ENCODE measurements around the gene ZBTB38.

The ZBTB38 gene, protein sequence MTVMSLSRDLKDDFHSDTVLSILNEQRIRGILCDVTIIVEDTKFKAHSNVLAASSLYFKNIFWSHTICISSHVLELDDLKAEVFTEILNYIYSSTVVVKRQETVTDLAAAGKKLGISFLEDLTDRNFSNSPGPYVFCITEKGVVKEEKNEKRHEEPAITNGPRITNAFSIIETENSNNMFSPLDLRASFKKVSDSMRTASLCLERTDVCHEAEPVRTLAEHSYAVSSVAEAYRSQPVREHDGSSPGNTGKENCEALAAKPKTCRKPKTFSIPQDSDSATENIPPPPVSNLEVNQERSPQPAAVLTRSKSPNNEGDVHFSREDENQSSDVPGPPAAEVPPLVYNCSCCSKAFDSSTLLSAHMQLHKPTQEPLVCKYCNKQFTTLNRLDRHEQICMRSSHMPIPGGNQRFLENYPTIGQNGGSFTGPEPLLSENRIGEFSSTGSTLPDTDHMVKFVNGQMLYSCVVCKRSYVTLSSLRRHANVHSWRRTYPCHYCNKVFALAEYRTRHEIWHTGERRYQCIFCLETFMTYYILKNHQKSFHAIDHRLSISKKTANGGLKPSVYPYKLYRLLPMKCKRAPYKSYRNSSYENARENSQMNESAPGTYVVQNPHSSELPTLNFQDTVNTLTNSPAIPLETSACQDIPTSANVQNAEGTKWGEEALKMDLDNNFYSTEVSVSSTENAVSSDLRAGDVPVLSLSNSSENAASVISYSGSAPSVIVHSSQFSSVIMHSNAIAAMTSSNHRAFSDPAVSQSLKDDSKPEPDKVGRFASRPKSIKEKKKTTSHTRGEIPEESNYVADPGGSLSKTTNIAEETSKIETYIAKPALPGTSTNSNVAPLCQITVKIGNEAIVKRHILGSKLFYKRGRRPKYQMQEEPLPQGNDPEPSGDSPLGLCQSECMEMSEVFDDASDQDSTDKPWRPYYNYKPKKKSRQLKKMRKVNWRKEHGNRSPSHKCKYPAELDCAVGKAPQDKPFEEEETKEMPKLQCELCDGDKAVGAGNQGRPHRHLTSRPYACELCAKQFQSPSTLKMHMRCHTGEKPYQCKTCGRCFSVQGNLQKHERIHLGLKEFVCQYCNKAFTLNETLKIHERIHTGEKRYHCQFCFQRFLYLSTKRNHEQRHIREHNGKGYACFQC (N-terminal part only)

DNA sequence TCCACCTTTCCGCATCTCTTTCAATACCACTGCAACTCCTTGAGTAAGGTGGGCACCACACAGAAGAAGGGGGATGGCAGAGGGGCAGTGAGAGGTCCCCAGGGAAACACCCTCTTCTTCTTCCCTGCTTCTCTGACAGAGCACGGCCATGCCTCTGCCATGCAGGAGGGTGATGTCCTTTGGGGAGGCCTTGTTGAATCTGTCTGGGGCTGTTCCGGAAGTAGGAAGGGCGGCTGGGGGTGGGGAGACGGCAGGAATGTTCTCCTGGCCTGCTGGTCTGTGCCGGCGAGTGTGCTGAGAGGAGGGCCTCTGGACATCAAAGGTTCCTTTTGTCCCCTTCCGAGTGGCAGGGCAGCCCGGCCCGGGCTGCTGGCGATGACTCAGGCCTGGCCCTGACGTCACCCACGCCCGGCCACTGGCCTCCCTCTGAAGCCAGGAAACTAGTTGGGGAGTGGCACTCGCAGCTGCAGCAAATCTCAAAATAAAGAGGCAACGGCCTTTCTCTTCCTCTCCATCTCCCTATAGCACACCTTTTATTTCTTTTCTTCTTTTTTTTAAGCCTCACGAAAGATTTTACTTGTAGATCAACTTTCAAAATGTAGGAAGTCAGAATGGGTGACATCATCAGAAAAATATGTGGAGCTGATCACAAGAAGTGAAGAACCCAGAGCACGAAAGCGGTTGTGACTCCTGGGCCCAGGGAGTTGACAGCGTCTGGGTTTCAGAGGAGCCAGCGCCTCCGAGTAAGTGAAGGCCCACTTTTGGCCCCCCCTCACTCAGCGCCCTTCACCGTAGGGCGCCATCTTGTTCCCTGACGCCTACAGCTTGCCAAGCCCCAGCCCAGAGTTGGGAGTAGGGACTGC lies at the start of gene ZBTB38:
Gene ZBTB38, plus strand, starts transcription at position 443 of the 863 bp plus-strand sequence. CDS start 73,885 bp downstream, outside the sequence.
- no peak for DNase-seq

DNA sequence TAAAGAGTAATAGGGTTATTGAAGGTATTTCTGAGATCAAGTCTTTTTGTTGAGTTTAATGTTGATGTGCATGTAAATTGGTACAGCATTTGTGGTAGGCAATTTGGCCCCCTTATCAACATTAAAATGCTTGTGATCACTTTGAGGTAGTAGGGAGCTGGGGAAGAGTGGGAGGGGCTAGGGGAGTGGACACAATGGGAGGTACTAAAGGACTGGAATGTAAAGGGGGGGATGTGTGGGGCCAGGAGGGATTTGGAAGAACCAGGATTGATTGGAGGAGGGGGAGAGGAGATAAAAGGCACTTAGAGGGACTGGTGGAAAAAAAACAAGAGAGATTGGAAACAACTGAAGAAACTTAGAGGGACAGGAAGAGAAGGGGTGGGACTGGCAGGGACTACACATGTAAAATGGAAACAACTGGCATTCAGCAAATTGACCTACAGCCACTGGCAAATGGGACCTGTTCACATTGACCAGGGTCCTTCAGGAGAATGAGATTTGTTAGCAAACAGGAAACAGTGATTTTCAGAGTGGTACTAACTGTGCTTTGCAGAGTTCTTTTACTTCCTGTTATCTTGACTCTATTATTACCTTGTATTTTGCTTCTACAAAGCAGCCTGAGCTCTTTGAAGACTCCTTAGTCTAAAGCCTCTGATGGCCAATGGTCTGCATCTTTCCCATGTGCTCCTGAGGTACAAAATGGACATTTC lies 47.8 kb upstream of the ZBTB38 start:
- no peak for DNase-seq

DNA sequence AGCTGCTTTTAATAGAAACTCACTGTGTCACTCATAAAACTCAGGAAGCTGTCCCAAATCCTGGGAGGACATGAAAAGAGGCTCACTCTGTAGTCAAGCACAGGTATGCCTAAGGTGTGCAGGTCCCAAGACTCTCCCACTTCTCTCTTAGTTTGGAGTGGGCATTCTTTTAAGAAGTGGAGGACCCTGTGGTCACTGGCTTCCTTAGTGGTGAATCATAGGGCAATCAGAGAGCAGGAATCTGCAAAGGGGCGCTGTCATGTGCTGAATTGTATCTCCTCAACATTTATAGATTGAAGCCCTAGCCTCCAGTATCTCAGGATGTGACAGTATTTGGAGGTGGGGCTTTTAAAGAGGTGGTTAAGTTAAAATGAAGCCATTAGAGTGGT lies 47.2 kb upstream of the ZBTB38 start:
- DNase-seq: no peak

DNA sequence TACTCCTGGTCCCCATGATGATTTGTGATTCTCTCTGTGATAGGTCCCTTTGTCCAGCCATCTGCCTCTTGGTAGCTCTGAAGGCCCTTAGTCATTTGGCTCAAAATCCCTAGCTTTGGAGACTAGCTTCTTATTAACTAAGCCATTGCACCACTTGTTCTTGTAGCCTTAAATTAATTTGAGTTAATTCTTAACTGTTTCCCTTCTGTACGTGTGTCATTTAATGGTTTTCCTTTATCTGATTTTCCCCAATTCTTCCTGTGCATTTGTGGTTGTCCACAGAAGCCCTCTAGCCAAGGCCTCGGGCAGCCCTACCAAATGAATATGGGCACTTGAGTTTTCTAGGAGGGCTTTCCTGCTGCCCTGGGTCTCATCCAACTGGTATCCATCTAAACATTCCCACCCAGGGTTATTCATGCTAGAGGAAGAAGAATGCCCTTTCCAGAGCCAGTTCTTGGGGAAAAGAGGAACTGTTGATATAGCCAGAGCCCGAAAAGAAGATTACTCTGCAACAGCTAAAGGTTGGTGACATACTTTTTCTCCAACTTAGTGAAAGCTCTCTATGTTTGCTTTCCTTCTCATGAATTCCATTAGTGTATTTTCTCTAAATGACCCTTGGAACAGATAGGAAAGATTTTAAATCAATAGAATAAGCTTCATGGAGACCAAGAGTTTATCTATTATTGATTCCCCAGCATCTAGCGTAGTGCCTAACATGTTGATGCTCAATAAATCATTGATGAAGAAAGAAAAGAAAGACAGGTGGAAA lies 44.2 kb upstream of the ZBTB38 start:
- DNase-seq: no peak

DNA sequence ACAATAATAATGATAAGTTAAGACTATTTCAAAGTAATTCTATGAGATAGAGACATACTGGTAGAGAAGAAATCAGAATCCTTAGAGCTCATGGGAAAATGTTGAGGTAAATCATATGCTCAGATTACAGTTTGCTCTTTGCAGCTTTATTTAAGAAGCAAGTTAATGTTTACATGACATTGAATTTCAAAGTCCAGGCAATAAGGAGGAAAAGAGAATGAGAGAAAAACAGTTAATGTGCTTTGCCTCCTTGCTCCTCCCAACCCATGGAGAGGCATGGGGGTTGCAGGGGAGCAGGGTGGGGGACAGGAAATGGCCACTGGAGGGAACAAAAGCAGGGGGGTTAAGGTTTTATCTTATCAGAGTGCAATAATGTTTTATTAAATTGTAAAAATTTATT lies 42.2 kb upstream of the ZBTB38 start:
- no peak for DNase-seq

DNA sequence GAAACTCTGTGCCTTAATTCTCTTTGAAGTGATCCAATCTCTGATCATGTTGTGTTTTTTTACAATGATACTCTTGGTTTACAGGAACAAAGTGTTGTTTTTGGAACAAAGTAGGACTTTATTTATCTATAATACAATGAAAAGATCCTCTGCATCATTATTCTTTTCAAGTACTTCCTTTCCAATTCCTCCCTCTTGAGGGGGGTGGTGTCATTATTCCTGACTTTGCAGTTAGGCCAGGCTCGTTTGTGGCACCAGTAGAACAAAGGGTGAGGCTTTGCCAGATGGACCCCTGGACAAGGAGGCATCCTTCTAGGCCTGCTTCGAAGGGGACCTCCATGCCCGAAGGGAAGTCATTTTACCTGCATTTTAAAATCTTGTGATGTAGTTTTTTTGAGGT lies 41.7 kb upstream of the ZBTB38 start:
- no peak for DNase-seq

DNA sequence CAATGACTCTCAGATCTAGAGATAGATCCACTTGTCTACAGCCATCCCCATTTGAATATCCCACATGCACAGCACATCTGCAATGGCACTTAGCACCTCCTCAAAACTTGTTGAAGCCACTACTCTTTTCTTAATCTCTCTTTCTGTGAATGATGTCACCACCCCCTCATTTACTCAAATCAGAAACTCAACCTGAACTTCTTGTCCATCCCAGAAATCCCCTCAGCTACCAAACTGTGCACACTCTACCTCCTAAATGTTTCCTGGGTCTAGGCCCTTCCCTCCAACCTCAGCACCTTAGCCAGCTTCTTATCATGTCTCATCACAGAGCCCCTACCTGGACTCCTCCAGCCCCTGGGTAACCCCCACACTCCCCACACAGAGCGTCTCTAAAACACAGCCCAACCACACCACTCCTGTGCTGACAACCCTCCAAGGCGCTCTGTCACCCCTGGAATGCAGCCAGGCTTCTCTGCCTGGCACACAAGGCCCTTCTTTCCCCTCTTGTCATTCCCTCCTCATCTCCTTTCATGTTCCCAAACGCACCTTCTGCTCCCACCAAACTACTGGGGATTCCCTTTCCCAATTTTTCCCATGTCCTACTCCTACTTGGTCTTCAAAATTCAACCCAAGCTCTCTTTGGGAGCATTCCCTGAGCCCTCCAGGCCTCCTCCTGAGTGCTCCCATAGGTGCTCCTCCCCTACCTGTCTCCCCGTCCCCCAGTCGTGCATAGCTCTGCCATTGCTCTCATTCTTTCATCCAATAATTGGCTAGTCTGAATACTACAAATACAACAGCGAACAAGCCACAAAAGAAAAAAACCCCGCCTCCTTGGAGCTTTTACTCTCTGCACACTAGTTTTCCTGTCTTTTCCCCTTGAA lies 39.8 kb upstream of the ZBTB38 start:
- no peak for DNase-seq

DNA sequence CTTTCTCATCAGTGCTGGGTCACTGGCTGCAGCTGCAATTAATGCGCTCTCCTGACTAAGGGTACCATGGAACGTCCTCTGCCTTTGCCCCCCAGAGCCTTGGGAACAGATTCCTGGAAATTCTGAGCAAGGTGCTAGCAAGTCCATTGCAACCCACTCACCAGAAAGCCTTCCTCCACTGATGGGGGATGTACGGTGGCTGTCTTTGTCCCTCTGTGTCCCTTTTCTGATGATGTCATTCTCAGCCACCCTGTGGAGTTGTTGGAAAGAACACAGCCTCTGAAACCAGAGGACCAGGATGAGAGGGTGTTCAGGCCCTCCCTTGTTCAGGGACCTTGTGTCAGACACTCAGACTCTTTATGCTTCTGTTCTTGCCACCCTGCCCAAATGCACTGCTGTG lies 38.1 kb upstream of the ZBTB38 start:
- DNase-seq: no peak

DNA sequence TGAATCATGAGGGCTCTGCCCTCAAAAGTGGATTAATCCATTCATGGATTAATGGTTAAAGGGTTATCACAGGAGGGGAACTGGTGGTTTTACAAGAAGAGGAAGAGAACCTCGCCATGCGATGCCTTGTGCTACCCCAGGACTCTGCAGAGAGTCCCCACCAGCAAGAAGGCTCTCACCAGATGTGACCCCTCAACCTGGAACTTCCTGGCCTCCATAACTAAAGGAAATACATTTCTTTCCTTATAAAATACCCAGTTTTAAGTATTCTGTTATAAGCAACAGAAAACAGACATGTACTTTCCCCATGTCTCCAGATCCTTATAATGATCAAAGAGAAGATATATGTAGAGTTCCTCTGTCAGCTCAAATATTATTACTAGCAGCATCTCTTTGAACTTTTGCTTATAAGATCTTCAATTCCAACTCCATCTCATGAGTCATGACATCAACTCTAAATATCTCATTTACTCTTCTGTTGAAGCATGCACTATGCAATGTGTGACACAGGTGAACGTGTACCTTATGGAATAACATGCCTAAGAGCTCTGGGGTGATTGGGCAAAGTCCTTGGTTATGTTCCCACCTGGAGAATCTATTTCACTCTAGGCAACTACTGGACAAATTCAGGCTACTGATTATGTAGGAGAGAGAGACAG lies 37.5 kb upstream of the ZBTB38 start:
- DNase-seq: no peak

DNA sequence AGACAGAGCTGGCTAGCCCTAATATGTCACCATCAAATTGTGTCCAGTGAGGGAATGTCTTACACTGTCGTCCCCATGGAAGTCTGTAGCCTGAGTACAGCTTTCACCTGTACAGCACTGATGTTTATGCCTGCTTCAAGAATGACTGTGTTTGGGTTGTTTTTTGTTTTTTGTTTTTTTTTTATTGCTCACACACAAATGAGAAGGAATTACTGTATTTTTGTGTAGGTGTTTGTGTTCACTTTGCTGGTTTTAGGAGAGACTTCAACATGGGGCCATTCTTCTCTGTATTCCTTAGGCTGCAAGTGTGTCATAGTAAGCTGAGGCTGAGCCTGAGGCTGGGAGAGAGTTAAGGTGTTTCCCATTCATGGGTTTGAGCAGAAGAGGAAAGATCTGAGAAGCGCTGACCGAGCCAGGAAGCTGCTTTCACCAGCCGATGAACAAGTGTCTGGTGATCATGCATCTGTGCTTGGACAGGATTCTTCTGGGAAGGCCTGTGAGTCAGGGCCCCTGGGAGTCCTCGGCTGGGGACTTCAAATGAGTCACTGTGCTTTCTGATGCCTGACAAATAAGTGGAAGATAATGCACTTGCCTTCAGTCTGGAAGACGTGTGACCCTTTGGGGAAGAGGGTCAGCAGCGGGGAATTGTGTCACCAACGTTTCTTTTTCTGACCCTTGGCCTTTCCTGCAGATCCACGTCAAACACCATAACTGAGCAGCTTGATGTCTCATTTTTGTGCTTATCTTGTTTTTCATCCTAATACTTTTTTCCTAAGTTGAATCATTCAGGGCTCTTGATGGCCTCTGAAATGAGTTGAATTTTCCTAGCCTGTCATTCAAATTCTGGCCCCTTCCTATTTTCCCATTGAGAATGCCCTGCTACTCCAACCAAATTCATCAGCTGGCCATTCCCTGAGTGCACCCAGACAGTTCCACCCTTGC lies 36.7 kb upstream of the ZBTB38 start:
- no peak for DNase-seq

DNA sequence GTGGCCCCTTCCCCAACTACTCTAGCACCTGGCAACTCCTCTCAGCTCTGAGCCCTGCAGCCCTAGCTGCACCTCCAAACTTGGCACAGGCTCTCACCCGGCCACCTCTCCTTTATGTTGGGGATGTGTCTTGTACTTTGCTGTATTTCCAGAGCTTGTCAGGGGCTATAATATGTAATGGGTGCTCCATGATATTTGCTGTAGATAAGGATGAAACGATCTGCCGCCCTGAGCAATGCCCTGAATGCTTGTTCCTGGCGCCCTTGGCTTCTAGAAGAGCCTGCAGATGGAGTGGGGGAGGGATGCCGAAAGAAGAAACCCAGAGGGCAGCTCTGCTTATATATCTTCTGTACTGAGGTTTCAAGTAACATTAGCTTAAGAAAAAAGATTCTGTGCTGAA lies 35.9 kb upstream of the ZBTB38 start:
- DNase-seq: no peak

DNA sequence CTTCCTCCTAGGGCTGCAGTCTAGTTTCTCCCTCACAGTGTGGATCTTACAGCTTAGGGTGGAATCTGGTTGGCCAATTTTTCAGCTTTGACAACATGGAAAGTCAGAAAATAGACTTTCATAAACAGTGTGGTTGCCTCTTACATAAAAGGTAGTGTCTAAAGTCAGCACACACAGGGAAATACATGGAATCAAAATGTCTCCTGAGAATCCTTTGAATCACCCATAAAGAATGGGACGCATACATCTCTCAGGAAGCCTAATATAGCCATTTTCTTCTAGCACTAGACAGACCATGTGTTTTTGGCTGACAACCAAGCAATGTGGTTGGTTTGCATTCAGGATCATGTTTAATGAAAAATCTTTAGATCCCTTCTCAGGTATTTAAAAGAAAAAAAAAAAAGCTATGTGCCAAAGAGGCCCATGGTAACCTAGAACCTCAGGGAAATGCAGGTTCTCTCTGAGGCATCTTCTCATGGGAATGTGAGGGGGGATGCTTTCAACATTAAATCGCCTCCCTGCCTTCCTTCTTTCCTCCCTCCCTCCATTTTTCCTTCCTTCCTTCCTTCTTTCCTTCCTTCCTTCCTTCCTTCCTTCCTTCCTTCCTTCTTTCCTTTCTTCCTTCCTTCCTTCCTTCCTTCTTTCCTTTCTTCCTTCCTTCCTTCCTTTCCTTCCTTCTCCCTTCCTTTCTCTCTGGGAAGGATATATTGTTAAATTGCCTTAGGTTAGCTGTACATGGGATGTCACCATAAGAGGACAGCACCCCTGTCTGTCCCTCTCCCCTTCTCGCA lies 34.3 kb upstream of the ZBTB38 start:
- no peak for DNase-seq

DNA sequence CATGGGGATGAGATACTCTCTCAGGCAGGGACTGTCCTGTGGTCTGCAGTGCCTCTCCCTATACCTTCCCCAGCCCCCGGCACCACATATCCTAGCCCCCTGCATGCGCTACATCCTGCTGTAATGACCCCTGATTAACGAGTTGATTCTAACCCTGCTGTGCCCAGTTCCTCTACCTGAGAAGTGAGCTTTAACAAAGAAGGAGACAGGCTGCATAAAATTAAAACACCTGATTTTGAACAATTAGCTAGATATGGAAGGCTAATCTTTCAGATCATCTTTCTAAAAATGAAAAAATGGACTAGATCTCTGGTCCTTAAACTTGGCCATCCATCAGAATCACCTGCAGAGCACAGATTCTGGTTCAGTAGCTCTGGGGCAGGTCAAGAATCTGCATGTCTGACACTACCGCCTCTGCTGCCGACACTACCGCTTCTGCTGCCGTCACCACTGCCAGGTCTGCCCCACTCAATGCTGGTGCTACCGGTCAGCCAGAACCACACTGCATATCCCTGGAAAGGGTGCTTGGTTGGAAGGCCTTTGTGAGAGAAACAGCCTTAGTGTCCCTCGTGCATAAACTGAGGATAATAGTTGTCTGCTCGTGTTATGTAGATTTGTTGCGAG lies 33.6 kb upstream of the ZBTB38 start:
- DNase-seq: no peak

DNA sequence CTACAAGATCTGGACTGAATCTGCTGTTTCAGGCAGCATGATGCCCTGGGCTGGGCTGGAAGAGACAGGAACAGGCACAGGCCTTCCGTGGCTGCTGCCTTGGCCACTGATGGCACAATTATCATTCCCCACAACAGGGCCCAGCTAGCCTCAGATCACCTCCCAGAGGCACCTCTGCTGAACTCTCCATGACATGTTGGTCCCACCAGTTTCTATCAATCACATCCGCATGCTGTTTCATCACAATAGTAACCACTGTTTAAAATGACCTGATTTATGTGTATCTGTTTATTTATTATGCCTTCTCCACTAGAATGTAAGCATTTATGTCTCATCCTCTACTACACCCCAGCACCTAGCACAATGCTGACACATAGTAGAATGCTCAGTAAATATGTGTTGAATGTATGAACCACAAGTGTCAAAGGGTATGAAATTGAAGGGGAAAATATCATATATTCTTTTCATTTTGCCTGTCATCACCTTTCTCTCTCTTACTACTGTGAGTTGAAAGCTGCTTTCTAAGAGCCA lies 32.7 kb upstream of the ZBTB38 start:
- no peak for DNase-seq

DNA sequence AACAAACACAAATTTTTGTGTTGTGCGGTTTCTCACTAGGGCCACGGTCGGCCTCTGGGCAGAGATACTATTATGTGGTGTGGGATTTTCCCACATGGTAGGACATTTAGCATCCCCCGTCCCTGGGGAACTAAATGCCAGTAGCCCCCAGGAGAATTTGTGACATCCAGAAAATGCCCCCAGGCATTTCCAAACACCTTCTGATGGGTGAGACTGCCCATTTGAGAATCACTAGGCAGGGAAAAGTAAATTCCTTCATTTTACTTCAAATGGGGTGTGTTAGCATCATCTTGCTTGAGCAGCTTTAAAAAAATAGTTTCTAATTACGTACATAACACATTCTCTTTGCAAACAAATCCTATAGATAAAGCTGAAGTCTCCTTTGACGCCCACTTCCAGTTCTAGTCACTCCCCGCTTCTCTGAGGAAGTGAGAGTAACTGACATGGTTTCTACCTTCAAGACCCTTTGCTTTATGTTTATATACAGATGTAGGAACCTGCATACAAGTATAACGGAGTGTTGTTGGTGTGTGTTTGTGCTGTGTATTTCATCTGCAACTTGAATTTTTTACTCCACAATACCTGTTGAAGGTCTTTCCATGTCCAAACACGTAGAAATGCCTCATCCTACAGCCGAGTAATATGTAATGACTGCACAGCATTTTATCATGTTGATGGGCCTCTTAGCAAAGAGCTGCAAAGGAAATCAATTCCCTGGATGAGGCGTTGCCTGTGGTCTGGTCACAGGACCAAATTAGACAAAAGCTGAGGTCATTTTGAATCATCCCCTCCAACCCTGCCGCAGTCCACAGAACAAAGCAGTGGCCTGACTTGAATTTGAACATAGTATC lies 31.4 kb upstream of the ZBTB38 start:
- peak; percentile 29 for DNase-seq

DNA sequence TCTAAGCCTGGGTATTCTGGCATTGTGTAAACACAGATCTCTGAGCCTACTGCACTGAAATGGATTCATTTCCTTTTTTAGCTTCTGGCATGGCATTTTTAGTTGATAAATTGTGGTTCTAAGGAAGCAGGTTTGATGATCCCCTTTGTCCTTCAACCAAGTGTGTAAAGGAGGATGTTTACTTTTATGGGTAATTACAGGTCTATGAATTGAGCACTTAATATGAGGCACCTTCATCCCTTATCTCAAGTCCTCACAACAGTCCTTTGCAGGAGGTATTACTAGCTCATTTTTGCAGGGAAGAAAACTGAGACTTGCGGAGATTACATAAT lies 30.8 kb upstream of the ZBTB38 start:
- no peak for DNase-seq
